ENCODE measurements around the gene ST6GALNAC4. TPM values are rescaled to one million over a fixed set of nuclear protein-coding genes. Genes with fewer than 3 reads are reported as not detected.

ST6GALNAC4 gene
- total RNA-seq, 8 experiments from 2014 or later: 6.5 to 54.7 (median 14.6) TPM

DNA sequence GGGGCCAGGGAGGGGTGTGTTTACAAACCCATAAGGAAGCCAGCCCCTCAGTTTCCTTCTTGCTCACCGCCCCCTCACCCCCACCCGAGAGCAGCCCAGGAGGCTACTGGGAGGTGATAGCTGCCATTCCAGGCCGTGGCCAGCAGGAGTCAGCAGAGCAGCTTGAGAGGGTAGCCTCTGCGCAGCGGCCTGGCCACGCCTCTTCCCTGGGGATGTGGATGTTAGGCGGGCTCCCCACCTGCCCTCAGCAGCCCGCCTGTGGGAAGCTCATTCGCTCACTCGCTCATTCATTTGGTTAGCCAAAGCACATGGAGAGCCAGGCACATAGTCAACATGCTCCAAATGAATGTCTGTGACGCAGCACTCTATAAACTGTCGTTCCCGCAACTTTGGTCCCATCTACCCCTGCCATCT lies 26.9 kb upstream of the ST6GALNAC4 start:
- peaks cover 0 to 9% of the 10 kb centered on the region in 2 donors for H3K4me1 ChIP-seq (replicated peaks in 1 of 2)
- in situ Hi-C loops (cut with MboI; ENCODE audit: low pct_unique_long_range_greater_than_20kb in 2 of 9, low sequenced_read_pairs in 9 of 9, unreplicated experiment in 9 of 9): loop anchor here in 1 of 9 experiments (25.0 kb wide), 1 partner anchor 94 kb away; no protein-coding TSS in a partner anchor
- peak; percentile 66 to 94 (median 72) for ATAC-seq (replicated peaks in 6 of 8)
- H3K27ac ChIP-seq: no peak overlapping the region
- WGBS, 10 experiments: 0 to 100% (median 17%) methylated on average over 1 to 3 of the region's 13 CpGs; no CpG with 5 or more reads in 7 of the 10 experiments
- no peak overlapping the region for H3K4me3 ChIP-seq

DNA sequence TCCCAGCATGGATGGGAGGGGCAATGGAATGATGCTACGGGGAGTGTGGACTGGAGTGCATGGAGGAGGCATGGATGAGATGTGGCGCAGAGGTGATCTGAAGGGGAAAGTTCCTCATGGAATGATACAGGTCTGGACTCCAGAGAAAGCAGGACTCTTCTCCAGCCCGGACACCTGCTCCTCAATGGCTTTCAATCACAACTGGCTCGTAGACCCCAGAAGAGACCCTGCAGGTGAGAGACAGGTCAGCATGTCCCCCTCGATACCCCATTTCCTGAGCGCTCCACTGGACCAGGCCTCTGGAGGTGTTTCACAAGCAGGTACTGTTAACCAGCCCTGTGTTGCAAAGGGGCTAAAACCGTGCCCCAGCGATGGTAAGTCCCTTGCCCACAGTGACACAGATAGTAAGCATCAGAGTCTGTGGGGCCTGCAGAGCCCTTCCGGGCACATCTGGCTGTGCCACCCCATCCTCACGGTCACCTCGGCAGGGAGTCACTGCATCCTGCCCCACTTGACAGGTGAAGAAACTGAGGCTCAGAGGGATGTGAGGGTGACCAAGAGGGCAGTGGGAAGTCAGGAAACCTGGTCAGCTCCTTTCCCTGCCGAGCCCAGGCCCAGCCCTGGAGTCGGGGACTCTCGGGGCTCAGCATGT lies 26.3 kb upstream of the ST6GALNAC4 start:
- Histone ChIP-seq H3K27ac (no peak overlapping the region), H3K4me1 (replicated peaks in 1 of 2) (peaks cover 0 to 9% of the 10 kb centered on the region in 2 donors), H3K4me3 (no peak overlapping the region)
- WGBS, 10 experiments: 40 to 100% (median 55%) methylated on average over 1 to 4 of the region's 14 CpGs; no CpG with 5 or more reads in 5 of the 10 experiments
- peak in 3 of 8 experiments; percentile 1 to 6 (median 1) for ATAC-seq (replicated peaks in 6 of 8)
- in situ Hi-C loops (cut with MboI; ENCODE audit: low pct_unique_long_range_greater_than_20kb in 2 of 9, low sequenced_read_pairs in 9 of 9, unreplicated experiment in 9 of 9): loop anchor here in 1 of 9 experiments (25.0 kb wide), 1 partner anchor 94 kb away; no protein-coding TSS in a partner anchor

GRCh38 chr9:127942216-127943010 lies 25.6 kb upstream of the ST6GALNAC4 start:
- in situ Hi-C loops (cut with MboI; ENCODE audit: low pct_unique_long_range_greater_than_20kb in 2 of 9, low sequenced_read_pairs in 9 of 9, unreplicated experiment in 9 of 9): loop anchor here in 1 of 9 experiments (25.0 kb wide), 1 partner anchor 95 kb away; no protein-coding TSS in a partner anchor
- WGBS, 10 experiments: 60% methylated on average over 1 of the region's 18 CpGs; no CpG with 5 or more reads in 9 of the 10 experiments
- peak; percentile 11 to 73 (median 56) for ATAC-seq (replicated peaks in 6 of 8)
- no peak overlapping the region for H3K4me3 ChIP-seq
- no peak overlapping the region for H3K27ac ChIP-seq
- H3K4me1 ChIP-seq (replicated peaks in 1 of 2): peaks cover 0 to 12% of the 10 kb centered on the region in 2 donors

DNA sequence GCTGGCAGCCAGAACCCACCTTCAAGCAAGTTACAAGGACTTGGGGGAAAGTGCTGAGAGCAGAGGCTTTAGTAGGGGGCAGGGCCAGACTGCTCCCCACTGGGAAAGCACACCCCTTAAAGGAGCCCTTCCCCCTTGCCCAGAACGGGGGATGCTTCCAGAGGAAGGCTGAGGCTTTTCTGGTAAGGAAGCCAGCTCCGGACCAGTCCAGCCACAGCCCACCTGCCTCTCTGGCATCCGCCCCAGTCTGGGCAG lies 25.0 kb upstream of the ST6GALNAC4 start:
- Histone ChIP-seq H3K4me1 (replicated peaks in 1 of 2) (peaks cover under 1 to 12% of the 10 kb centered on the region in 2 donors), H3K27ac (no peak overlapping the region), H3K4me3 (no peak overlapping the region)
- WGBS, 10 experiments: 40 to 80% methylated on average over 1 of the region's 3 CpGs; no CpG with 5 or more reads in 8 of the 10 experiments
- in situ Hi-C loops (cut with MboI; ENCODE audit: low pct_unique_long_range_greater_than_20kb in 2 of 9, low sequenced_read_pairs in 9 of 9, unreplicated experiment in 9 of 9): loop anchor here in 1 of 9 experiments (25.0 kb wide), 1 partner anchor 95 kb away; no protein-coding TSS in a partner anchor
- no peak for ATAC-seq (replicated peaks in 6 of 8)

GRCh38 chr9:127941062-127941960 lies 24.5 kb upstream of the ST6GALNAC4 start:
- ATAC-seq (replicated peaks in 6 of 8): no peak
- WGBS, 10 experiments: 40 to 100% (median 90%) methylated on average over 1 to 10 of the region's 18 CpGs; no CpG with 5 or more reads in 1 of the 10 experiments
- in situ Hi-C loops (cut with MboI; ENCODE audit: low pct_unique_long_range_greater_than_20kb in 2 of 9, low sequenced_read_pairs in 9 of 9, unreplicated experiment in 9 of 9): loop anchor here in 1 of 9 experiments (25.0 kb wide), 1 partner anchor 96 kb away; no protein-coding TSS in a partner anchor
- Histone ChIP-seq H3K4me1 (replicated peaks in 1 of 2) (peaks cover 7 to 18% of the 10 kb centered on the region in 2 donors), H3K27ac (no peak overlapping the region), H3K4me3 (no peak overlapping the region)

DNA sequence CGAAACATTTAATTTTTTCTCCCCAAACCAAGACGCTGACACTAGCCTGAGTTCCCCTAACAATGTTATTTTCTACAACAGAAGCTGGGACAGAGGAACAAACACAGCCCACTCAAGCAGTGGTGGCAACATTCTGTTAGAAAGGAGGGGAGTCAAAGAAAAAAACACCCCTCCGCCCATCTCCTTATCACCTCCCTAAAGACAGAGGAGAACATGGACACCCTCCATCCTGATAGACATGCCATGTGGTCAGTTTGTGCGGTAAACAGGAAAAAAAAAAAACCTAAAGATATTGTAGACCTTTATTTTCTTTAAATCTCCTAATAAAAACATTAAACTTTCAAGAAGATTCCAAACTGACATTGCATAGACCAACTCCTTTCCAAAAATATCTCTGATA lies 23.8 kb upstream of the ST6GALNAC4 start:
- Histone ChIP-seq H3K4me3 (no peak overlapping the region), H3K4me1 (replicated peaks in 1 of 2) (peaks cover 9 to 21% of the 10 kb centered on the region in 2 donors), H3K27ac (no peak overlapping the region)
- in situ Hi-C loops (cut with MboI; ENCODE audit: low pct_unique_long_range_greater_than_20kb in 2 of 9, low sequenced_read_pairs in 9 of 9, unreplicated experiment in 9 of 9): loop anchor here in 1 of 9 experiments (25.0 kb wide), 1 partner anchor 97 kb away; no protein-coding TSS in a partner anchor
- ATAC-seq (replicated peaks in 6 of 8): no peak
- 67 to 100% (median 98%) methylated on average over 1 to 4 of the region's 4 CpGs for WGBS, 10 experiments

DNA sequence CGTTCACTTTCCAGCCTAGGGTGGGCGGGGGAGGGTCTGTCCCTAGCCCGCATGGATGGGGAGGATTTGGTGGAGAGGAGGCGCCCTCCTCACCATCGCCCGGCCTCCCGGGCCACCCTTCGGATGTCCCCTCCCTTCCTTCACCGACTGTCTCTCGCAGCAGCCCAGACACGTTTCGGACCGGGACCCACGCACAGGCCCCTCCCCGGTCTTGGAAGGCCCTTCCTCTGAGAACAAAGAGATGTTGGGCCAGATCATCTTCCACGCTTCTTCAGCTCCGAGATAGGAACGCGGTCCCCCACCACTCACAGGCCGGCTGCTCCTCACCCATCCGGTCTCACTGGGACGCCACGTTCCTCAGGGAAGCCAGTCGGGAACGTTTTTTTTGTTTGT lies 21.5 kb upstream of the ST6GALNAC4 start:
- in situ Hi-C loops (cut with MboI; ENCODE audit: low pct_unique_long_range_greater_than_20kb in 2 of 9, low sequenced_read_pairs in 9 of 9, unreplicated experiment in 9 of 9): loop anchor here in 2 of 9 experiments (10.0 to 25.0 kb wide), 2 partner anchors 97 to 99 kb away; no protein-coding TSS in a partner anchor
- peak in 4 of 8 experiments; percentile 0 to 3 (median 2) for ATAC-seq (replicated peaks in 6 of 8)
- no peak overlapping the region for H3K27ac ChIP-seq
- H3K4me1 ChIP-seq (replicated peaks in 1 of 2): peaks cover 9 to 18% of the 10 kb centered on the region in 2 donors
- no peak overlapping the region for H3K4me3 ChIP-seq
- 10 to 84% (median 66%) methylated on average over 2 to 9 of the region's 25 CpGs; no CpG with 5 or more reads in 6 of the 10 experiments for WGBS, 10 experiments

DNA sequence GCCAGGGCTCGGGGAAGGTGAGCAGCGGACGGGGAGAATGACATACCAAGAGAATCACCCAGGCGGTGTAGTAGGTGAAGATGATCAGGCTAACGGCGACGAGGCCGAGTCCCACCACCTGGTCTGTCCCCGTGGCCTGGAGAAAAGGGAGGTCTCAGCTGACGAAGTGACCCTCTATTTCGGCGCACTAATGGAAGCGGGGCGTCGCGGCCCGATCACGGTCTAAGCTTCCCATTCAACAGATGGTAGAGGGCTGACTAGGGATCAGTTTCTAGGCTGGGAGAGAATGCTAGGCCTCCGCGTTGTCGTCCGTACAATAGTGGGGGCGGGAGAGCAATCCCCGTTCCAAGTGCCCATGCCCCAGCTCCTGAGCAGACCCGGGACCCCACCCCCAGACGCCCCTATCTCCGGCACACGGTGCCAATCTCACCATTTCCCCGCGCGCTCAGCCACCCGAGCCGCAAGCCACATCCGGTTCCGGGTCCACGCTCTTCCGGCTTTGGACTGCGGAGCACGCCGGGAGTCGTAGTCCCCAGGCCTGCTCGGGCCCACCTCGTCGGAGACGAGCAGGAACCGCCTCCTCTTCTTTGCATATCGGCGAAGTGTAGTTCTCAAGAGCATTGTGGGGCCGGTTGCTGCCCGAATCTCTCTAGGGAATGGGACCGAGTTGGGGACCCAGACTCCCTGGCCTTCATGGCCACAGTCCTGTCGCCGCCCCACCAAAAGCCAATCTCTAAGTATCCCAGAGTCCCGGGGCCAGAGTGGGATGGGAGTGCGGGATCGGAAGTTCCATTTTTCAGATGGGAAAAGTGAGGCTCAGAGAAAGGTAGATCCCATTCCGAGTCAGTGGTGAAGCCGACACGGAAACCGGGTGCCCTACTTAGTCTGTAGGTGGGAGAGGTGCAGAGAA lies 20.8 kb upstream of the ST6GALNAC4 start, which contains the start of gene DPM2:
Gene DPM2, minus strand, starts transcription at position 467 of the 910 bp plus-strand sequence. Its CDS starts 34 bp downstream, at position 433.
- 0 to 10% (median 0%) methylated on average over 2 to 28 of the region's 60 CpGs; no CpG with 5 or more reads in 5 of the 10 experiments for WGBS, 10 experiments
- in situ Hi-C loops (cut with MboI; ENCODE audit: low pct_unique_long_range_greater_than_20kb in 2 of 9, low sequenced_read_pairs in 9 of 9, unreplicated experiment in 9 of 9): loop anchor here in 2 of 9 experiments (10.0 to 25.0 kb wide), 2 partner anchors 97 to 100 kb away; no protein-coding TSS in a partner anchor
- ATAC-seq (replicated peaks in 6 of 8): peak; percentile 87 to 98 (median 92)

GRCh38 chr9:127937056-127937387 lies 20.2 kb upstream of the ST6GALNAC4 start:
- no peak overlapping the region for H3K27ac ChIP-seq
- in situ Hi-C loops (cut with MboI; ENCODE audit: low pct_unique_long_range_greater_than_20kb in 2 of 9, low sequenced_read_pairs in 9 of 9, unreplicated experiment in 9 of 9): loop anchor here in 2 of 9 experiments (10.0 to 25.0 kb wide), 2 partner anchors 98 to 100 kb away; no protein-coding TSS in a partner anchor
- no peak for ATAC-seq (replicated peaks in 6 of 8)
- H3K4me3 ChIP-seq: peak overlapping the region; percentile 57 to 94 (median 80)
- peaks cover 9 to 12% of the 10 kb centered on the region in 2 donors for H3K4me1 ChIP-seq (replicated peaks in 1 of 2)
- WGBS, 10 experiments: 0 to 21% (median 2%) methylated on average over 1 to 4 of the region's 7 CpGs; no CpG with 5 or more reads in 4 of the 10 experiments

More for the DNA sequence above, 20.8 kb upstream of the ST6GALNAC4 start, which contains the start of gene DPM2:
- Histone ChIP-seq H3K4me1 (replicated peaks in 1 of 2) (peaks cover 9 to 18% of the 10 kb centered on the region in 2 donors), H3K27ac (peak within 1 kb of the TSS in 1 of 2 donors; percentile 20), H3K4me3 (peak within 1 kb of the TSS; percentile 57 to 94 (median 80))

- WGBS, 10 experiments: 60 to 100% (median 81%) methylated on average over 2 to 8 of the region's 14 CpGs; no CpG with 5 or more reads in 3 of the 10 experiments
- Histone ChIP-seq H3K27ac (no peak overlapping the region), H3K4me1 (replicated peaks in 1 of 2) (peaks cover 15 to 17% of the 10 kb centered on the region in 2 donors), H3K4me3 (peak overlapping the region in 4 of 5 donors; percentile 57 to 94 (median 80))
- in situ Hi-C loops (cut with MboI; ENCODE audit: low pct_unique_long_range_greater_than_20kb in 2 of 9, low sequenced_read_pairs in 9 of 9, unreplicated experiment in 9 of 9): loop anchor here in 2 of 9 experiments (10.0 to 25.0 kb wide), 2 partner anchors 98 to 101 kb away; no protein-coding TSS in a partner anchor
- ATAC-seq (replicated peaks in 6 of 8): no peak
Observed at GRCh38 chr9:127936347-127936852, 19.6 kb upstream of the ST6GALNAC4 start.

DNA sequence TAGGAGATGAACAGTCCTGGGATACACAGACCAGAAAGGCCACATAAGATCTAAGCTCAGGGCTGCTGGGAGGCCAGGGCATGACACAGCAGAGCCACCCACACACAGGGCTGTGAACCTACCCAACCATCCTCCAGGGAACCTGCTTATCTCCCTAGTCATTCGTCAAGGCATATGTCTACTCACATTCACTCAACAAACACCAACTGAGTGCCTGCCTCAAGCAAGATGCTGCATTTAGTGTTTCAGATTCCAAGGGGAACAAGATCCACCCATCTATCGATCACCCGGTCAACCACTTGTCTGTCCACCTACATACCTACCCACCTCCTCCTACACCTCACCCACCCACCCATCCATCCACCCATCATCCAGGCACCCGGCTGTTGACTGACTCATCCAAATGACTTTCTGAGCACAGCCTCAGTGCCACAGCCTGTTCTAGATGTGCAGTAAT lies 19.0 kb upstream of the ST6GALNAC4 start:
- ATAC-seq (replicated peaks in 6 of 8): no peak
- Histone ChIP-seq H3K4me3 (no peak overlapping the region), H3K4me1 (replicated peaks in 1 of 2) (peaks cover 20% of the 10 kb centered on the region in 2 donors), H3K27ac (no peak overlapping the region)
- 29 to 100% (median 87%) methylated on average over 1 to 3 of the region's 4 CpGs; no CpG with 5 or more reads in 7 of the 10 experiments for WGBS, 10 experiments
- in situ Hi-C loops (cut with MboI; ENCODE audit: low pct_unique_long_range_greater_than_20kb in 2 of 9, low sequenced_read_pairs in 9 of 9, unreplicated experiment in 9 of 9): loop anchor here in 2 of 9 experiments (10.0 to 25.0 kb wide), 2 partner anchors 99 to 102 kb away; no protein-coding TSS in a partner anchor

Data from motor neuron (in vitro differentiated cells).